T-helper 9 cell (primary cell): ENCODE results near the gene MPP3.

Experiments
- DNase-seq: peaks from one replicate; pipeline ENCODE4 v3.0.0-alpha.2; 2020

Gene MPP3

GRCh38 chr17:43769859-43770258 lies 63.1 kb downstream of the MPP3 start:
- DNase-seq: no peak

- no peak for DNase-seq
Measured at GRCh38 chr17:43769426-43769825, 63.5 kb downstream of the MPP3 start.

- DNase-seq: no peak
Measured at GRCh38 chr17:43768943-43769342, 64.0 kb downstream of the MPP3 start.

- no peak for DNase-seq
Measured at GRCh38 chr17:43768382-43768781, 64.6 kb downstream of the MPP3 start.

GRCh38 chr17:43767713-43768059 lies 65.3 kb downstream of the MPP3 start:
- no peak for DNase-seq

- DNase-seq: no peak
Measured at GRCh38 chr17:43767053-43767712, 65.8 kb downstream of the MPP3 start.

- peak; percentile 49 for DNase-seq
Measured at GRCh38 chr17:43766413-43767052, 66.4 kb downstream of the MPP3 start.

GRCh38 chr17:43760254-43760852 lies 72.6 kb downstream of the MPP3 start:
- DNase-seq: peak; percentile 89

- no peak for DNase-seq
Measured at GRCh38 chr17:43759836-43760235, 73.1 kb downstream of the MPP3 start.

- no peak for DNase-seq
Measured at GRCh38 chr17:43758497-43759174, 74.3 kb downstream of the MPP3 start, which contains the start of gene SOST. SOST (minus strand) TSS chr17:43758791; CDS start chr17:43758741, 50 bp downstream.

GRCh38 chr17:43758086-43758485 lies 74.9 kb downstream of the MPP3 start:
- no peak for DNase-seq

GRCh38 chr17:43757171-43757660 lies 75.7 kb downstream of the MPP3 start:
- no peak for DNase-seq

- no peak for DNase-seq
Measured at GRCh38 chr17:43756201-43756600, 76.7 kb downstream of the MPP3 start.

GRCh38 chr17:43755389-43755875 lies 77.5 kb downstream of the MPP3 start:
- DNase-seq: no peak

- no peak for DNase-seq
Measured at GRCh38 chr17:43754947-43755346, 78.0 kb downstream of the MPP3 start.

GRCh38 chr17:43753493-43754129 lies 79.3 kb downstream of the MPP3 start:
- no peak for DNase-seq
